ENCODE measurements around the gene GPR33.
"Not testable (repeated sequence)": the region's sequence is repeated elsewhere in the genome, so short reads cannot be mapped to it uniquely, and the experiment has no call there.

GPR33 gene

DNA sequence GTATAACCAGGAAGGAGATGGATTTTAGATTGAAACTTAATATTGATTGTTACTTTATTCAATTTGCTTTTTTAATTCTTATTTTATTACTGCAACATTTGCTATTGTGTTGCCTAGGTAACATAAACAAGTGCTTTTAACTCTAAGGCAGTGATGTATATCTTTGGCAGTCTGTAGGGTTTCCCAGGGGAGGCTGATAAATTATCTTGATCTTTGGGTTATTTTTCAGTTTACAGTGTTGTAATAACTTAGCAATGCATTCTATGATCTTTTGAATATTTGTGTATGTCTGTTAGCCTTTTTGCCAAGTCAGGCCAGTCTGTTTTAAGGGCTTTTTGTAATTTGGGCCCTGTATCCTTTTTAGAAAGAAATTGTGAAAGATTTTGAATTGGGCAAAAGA, 22.7 kb downstream of the GPR33 start:
- no peak overlapping the region for H3K9ac ChIP-seq (ENCODE audit: low read length)
- no peaks in the 10 kb centered on the region for H3K36me3 ChIP-seq (replicated peaks; ENCODE audit: low read depth, low read length)
- H3K4me3 ChIP-seq (ENCODE audit: low read length) = no peak overlapping the region
- no peak overlapping the region for H3K27ac ChIP-seq (ENCODE audit: low read length)
- no peaks in the 10 kb centered on the region for H3K9me3 ChIP-seq (ENCODE audit: insufficient read depth, low read length)
- H3K27me3 ChIP-seq (ENCODE audit: low read depth, low read length) = no peaks in the 10 kb centered on the region
- H2AFZ ChIP-seq (ENCODE audit: low read depth, low read length) = no peak overlapping the region
- H4K20me1 ChIP-seq (ENCODE audit: insufficient read depth, low read length) = no peaks in the 10 kb centered on the region
- no peak for TF ChIP-seq EZH2phosphoT487 (IDR thresholded peaks at IDR 0.05; ENCODE audit: low read depth)
- TF ChIP-seq, protein P1, sequence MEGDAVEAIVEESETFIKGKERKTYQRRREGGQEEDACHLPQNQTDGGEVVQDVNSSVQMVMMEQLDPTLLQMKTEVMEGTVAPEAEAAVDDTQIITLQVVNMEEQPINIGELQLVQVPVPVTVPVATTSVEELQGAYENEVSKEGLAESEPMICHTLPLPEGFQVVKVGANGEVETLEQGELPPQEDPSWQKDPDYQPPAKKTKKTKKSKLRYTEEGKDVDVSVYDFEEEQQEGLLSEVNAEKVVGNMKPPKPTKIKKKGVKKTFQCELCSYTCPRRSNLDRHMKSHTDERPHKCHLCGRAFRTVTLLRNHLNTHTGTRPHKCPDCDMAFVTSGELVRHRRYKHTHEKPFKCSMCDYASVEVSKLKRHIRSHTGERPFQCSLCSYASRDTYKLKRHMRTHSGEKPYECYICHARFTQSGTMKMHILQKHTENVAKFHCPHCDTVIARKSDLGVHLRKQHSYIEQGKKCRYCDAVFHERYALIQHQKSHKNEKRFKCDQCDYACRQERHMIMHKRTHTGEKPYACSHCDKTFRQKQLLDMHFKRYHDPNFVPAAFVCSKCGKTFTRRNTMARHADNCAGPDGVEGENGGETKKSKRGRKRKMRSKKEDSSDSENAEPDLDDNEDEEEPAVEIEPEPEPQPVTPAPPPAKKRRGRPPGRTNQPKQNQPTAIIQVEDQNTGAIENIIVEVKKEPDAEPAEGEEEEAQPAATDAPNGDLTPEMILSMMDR (IDR thresholded peaks at IDR 0.05; ENCODE audit: low read depth, low read length) = no peak
- no peaks in the 10 kb centered on the region for H3K79me2 ChIP-seq (ENCODE audit: low read length)
- no peaks in the 10 kb centered on the region for H3K4me1 ChIP-seq (ENCODE audit: low read length)
- H3K4me2 ChIP-seq (ENCODE audit: low read length) = no peak overlapping the region

DNA sequence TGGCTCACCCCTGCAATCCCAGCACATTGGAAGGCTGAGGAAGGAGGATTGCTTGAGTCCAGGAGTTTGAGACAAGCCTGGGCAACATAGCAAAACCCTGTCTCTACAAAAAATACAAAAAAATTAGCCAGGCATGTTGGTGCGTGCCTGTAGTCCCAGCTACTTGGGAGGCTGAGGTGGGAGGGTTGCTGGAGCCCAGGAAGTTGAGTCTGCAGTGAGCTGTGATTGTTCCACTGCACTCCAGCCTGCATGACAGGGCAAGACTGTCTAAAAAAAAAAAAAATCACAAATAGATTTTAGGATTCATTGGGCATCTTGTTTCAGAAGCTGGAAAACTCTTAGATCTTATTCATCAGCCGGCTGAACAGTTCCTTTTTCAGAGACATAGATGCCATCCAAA, 25.4 kb downstream of the GPR33 start:
- not testable (repeated sequence) for H3K27ac ChIP-seq (ENCODE audit: low read length); H3K4me3 ChIP-seq (ENCODE audit: low read length); H3K4me2 ChIP-seq (ENCODE audit: low read length); H3K79me2 ChIP-seq (ENCODE audit: low read length); H3K36me3 ChIP-seq (replicated peaks; ENCODE audit: low read depth, low read length); H2AFZ ChIP-seq (ENCODE audit: low read depth, low read length); H4K20me1 ChIP-seq (ENCODE audit: insufficient read depth, low read length); H3K9ac ChIP-seq (ENCODE audit: low read length); H3K9me3 ChIP-seq (ENCODE audit: insufficient read depth, low read length); H3K27me3 ChIP-seq (ENCODE audit: low read depth, low read length)
- H3K4me1 ChIP-seq (ENCODE audit: low read length) = peaks cover 10% of the 10 kb centered on the region

DNA sequence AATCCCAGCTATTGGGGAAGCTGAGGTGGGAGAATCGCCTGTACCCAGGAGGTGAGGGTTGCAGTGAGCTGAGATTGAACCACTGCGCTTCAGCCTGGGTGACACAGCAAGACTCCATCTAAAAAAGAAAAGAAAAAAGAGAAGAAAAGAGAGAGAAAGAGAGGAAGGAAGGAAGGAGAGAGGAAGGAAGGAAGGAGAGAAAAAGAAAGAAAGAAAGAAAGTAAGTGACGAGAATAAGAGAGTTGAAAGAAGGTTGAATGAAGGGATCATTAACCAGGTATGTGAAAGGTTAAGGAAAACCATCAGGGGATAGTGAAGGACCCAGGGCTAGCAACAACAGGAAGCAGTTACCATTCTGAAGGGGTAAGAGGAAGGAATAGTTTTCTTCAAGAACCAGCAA, 26.3 kb downstream of the GPR33 start:
- H4K20me1 ChIP-seq (ENCODE audit: insufficient read depth, low read length) = no peaks in the 10 kb centered on the region
- peak overlapping the region; percentile 52; the same call in 1 of the 2 replicates for H2AFZ ChIP-seq (ENCODE audit: low read depth, low read length)

DNA sequence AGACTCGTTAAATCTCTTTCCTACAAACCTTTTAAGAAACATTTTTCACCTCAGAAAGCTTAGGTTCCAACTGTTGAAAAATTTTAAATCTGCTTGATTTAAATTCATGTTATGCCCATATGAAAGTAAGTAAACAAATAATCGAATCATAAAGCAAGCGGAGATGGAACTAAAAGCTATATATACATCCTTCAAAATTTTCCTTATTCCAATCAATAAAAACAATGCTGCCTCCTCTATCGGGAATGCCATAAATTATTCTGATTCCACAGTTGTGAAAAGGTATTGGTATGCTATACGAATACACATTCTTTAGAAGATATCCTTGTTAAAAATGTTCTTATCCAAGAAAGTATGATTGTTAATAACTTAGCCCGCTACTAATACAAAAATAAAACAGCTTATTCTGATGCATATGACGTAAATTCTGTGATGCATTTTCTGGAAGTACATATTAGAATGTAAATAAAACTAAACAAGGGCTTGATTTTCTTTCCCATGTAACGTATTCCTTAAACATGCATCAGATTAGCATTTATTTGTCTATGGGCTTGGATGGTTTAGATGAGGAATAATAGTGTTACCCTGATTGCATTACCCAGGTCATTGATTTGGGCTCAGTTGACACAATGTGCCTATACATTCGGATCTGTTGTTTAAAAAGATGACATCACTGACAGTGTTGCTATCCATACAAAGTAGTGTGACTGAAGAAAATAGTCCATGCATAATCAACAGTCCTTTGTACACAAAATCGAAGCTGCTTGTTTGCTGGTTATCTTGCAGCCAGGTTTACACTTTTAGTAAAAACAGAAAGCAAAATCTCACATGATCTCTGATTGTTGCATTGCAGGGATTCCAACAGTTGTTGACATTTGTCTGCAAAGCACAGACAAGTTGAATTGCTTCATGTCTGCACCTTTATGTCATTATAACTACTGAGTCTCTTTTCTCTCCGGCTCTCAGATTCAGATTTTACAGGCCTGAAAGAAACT, 29.9 kb downstream of the GPR33 start:
- no peaks in the 10 kb centered on the region for H4K20me1 ChIP-seq (ENCODE audit: insufficient read depth, low read length)
- peak overlapping the region; percentile 8; the same call in 1 of the 2 replicates for H3K27ac ChIP-seq (ENCODE audit: low read length)
- H3K4me3 ChIP-seq (ENCODE audit: low read length) = peak overlapping the region; percentile 91
- H3K4me1 ChIP-seq (ENCODE audit: low read length) = peaks cover 10% of the 10 kb centered on the region
- peak overlapping the region; percentile 71 for H3K4me2 ChIP-seq (ENCODE audit: low read length)
- no peaks in the 10 kb centered on the region for H3K27me3 ChIP-seq (ENCODE audit: low read depth, low read length)
- TF ChIP-seq EZH2phosphoT487 (IDR thresholded peaks at IDR 0.05; ENCODE audit: low read depth) = no peak
- TF ChIP-seq, protein P1 (IDR thresholded peaks at IDR 0.05; ENCODE audit: low read depth, low read length) = no peak
- peak overlapping the region; percentile 72 for H3K9ac ChIP-seq (ENCODE audit: low read length)
- H2AFZ ChIP-seq (ENCODE audit: low read depth, low read length) = peak overlapping the region; percentile 88
- no peaks in the 10 kb centered on the region for H3K36me3 ChIP-seq (replicated peaks; ENCODE audit: low read depth, low read length)
- H3K79me2 ChIP-seq (ENCODE audit: low read length) = peaks cover 25% of the 10 kb centered on the region
- H3K9me3 ChIP-seq (ENCODE audit: insufficient read depth, low read length) = no peaks in the 10 kb centered on the region

More for the DNA sequence above, 26.3 kb downstream of the GPR33 start:
- Histone ChIP-seq H3K4me3 (ENCODE audit: low read length) (no peak overlapping the region), H3K27me3 (ENCODE audit: low read depth, low read length) (no peaks in the 10 kb centered on the region), H3K4me2 (ENCODE audit: low read length) (no peak overlapping the region), H3K36me3 (replicated peaks; ENCODE audit: low read depth, low read length) (no peaks in the 10 kb centered on the region), H3K79me2 (ENCODE audit: low read length) (peaks cover 6% of the 10 kb centered on the region), H3K9ac (ENCODE audit: low read length) (no peak overlapping the region), H3K9me3 (ENCODE audit: insufficient read depth, low read length) (no peaks in the 10 kb centered on the region), H3K27ac (ENCODE audit: low read length) (no peak overlapping the region), H3K4me1 (ENCODE audit: low read length) (peaks cover 10% of the 10 kb centered on the region)
- no peak for TF ChIP-seq EZH2phosphoT487 (IDR thresholded peaks at IDR 0.05; ENCODE audit: low read depth)
- TF ChIP-seq, protein P1 (IDR thresholded peaks at IDR 0.05; ENCODE audit: low read depth, low read length) = no peak
